ENCODE results near the gene MOSPD2.

- TF ChIP-seq POLR2A (IDR thresholded peaks at IDR 0.05; ENCODE audit: low read length) = no peak
- no peak for TF ChIP-seq GATA1 (IDR thresholded peaks at IDR 0.05; ENCODE audit: low read depth, low read length)
Measured at GRCh38 chrX:14825851-14826250, 47.4 kb upstream of the MOSPD2 start.

Data from erythroblast (primary cell).